GM12873 (cell line): Measurements from ENCODE around the gene STON2.

Source experiments
- CTCF ChIP-seq: IDR thresholded peaks from 2 replicates; pipeline ENCODE4 v1.5.1; 2012; ENCODE audit warnings: low read depth, mild to moderate bottlenecking, moderate library complexity, low read length, control low read depth; ENCODE audit not compliant: insufficient read depth; ENCODE audit errors: missing control alignments

Gene STON2

GRCh38 chr14:81430235-81430634 lies 30.1 kb upstream of the STON2 start:
- no peak for TF ChIP-seq CTCF

GRCh38 chr14:81429028-81429427 lies 28.9 kb upstream of the STON2 start:
- no peak for TF ChIP-seq CTCF

- no peak for TF ChIP-seq CTCF
These were observed 27.4 kb upstream of the STON2 start for GRCh38 chr14:81427348-81428058.

- TF ChIP-seq CTCF = no peak
These were observed 23.4 kb upstream of the STON2 start for GRCh38 chr14:81423504-81423903.

- no peak for TF ChIP-seq CTCF
These were observed 18.1 kb upstream of the STON2 start for GRCh38 chr14:81418057-81418790.

- no peak for TF ChIP-seq CTCF
These were observed 16.9 kb upstream of the STON2 start for GRCh38 chr14:81416981-81417380.

GRCh38 chr14:81416194-81416952 lies 16.2 kb upstream of the STON2 start:
- no peak for TF ChIP-seq CTCF
